ENCODE data around the gene C19orf73.

Gene C19orf73

GRCh38 chr19:49160450-49161189 is 41.7 kb upstream of the C19orf73 start:
- no peak overlapping the region for H3K4me3 ChIP-seq (ENCODE audit: low read length)
- DNase-seq (ENCODE audit: low read depth) = no peak
- TF ChIP-seq CTCF (IDR thresholded peaks at IDR 0.05; ENCODE audit: insufficient read depth, low read depth, low read length, missing control alignments) = no peak

GRCh38 chr19:49157445-49158224 is 38.7 kb upstream of the C19orf73 start, which contains the start of gene TRPM4:
TSS of gene TRPM4 (plus strand) at chr19:49157792. CDS start at chr19:49157867, 75 bp downstream.
- H3K4me3 ChIP-seq (ENCODE audit: low read length) = peak within 1 kb of the TSS; percentile 91
- TF ChIP-seq CTCF (IDR thresholded peaks at IDR 0.05; ENCODE audit: insufficient read depth, low read depth, low read length, missing control alignments) = no peak
- DNase-seq (ENCODE audit: low read depth) = peak; percentile 92

- no peak for DNase-seq (ENCODE audit: low read depth)
- no peak overlapping the region for H3K4me3 ChIP-seq (ENCODE audit: low read length)
- no peak for TF ChIP-seq CTCF (IDR thresholded peaks at IDR 0.05; ENCODE audit: insufficient read depth, low read depth, low read length, missing control alignments)
These were observed 36.9 kb upstream of the C19orf73 start for GRCh38 chr19:49155820-49156346.

GRCh38 chr19:49155005-49155819 is 36.3 kb upstream of the C19orf73 start, which contains the start of gene HRC:
TSS of gene HRC (minus strand) at chr19:49155396. CDS start at chr19:49155237, 159 bp downstream.
- no peak for TF ChIP-seq CTCF (IDR thresholded peaks at IDR 0.05; ENCODE audit: insufficient read depth, low read depth, low read length, missing control alignments)
- no peak within 1 kb of the TSS for H3K4me3 ChIP-seq (ENCODE audit: low read length)
- no peak for DNase-seq (ENCODE audit: low read depth)

- H3K4me3 ChIP-seq (ENCODE audit: low read length) = no peak overlapping the region
- TF ChIP-seq CTCF (IDR thresholded peaks at IDR 0.05; ENCODE audit: insufficient read depth, low read depth, low read length, missing control alignments) = no peak
- no peak for DNase-seq (ENCODE audit: low read depth)
These were observed 35.3 kb upstream of the C19orf73 start for GRCh38 chr19:49154279-49154678.

- H3K4me3 ChIP-seq (ENCODE audit: low read length) = no peak overlapping the region
These were observed 34.3 kb upstream of the C19orf73 start for GRCh38 chr19:49153167-49153809.

More at GRCh38 chr19:49153167-49153809, 34.3 kb upstream of the C19orf73 start:
- no peak for TF ChIP-seq CTCF (IDR thresholded peaks at IDR 0.05; ENCODE audit: insufficient read depth, low read depth, low read length, missing control alignments)
- DNase-seq (ENCODE audit: low read depth) = no peak

All from epithelial cell of esophagus (primary cell).